DMS53 (cell line): ENCODE measurements around the gene CIART.
"Not testable (repeated sequence)": the region's sequence is repeated elsewhere in the genome, so short reads cannot be mapped to it uniquely, and the experiment has no call there.

Source experiments
- DNase-seq: peaks from one replicate; lab custom pipeline; 2025; lab: John Stamatoyannopoulos, UW

The CIART gene

DNA sequence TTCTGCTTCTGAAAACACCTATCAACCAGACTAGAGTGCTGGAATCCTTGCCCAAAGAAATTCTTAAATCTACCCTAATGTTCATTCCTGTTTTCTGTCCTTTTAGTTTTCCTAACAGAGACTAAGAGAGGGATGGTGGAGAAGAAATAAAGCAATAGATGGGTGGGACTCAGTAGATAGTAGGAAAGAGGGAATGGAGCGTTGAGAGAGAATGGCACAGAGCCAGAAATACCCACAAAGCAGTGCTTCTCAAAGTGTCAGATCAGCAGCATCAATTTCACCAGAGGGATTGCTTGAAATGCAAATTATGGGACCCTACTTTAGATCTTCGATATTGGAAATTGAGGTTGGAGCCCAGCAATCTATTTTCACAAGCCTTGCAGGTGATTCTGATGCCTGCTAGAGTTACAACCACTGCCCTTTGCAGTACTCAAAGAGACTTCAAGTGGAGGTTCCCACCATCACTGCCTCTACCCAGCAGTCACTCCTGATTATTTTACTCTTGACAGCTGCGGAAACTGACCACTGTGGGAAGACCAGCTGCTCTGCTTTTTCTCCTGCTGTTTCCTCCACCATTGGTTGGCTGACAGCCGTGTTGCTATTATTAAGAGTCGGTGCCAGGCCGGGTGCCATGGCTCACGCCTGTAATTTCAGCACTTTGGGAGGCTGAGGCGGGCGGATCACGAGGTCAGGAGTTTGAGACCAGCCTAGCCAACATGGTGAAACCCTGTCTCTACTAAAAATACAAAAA, 27.6 kb downstream of the CIART start:
- DNase-seq, result peak; percentile 63

DNA sequence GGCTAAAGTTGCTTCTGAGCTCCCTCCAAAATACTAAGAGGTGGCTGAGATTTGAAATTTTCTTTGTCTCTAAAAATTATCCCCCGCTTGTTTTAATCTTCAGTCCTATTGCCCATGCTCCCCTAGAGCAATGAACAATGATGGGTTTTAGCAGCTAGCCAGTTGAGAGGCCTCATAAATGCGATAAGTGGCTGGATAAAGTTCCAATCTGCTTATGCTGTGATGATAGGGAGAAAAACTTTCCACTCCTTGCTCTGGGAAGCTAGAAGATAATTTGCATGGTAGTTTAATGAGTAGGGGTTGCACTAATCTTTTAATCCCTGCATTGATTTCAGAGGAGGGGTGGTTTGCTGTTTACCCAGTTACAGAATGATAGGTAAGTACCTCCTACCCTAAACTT, 29.4 kb downstream of the CIART start:
- no peak for DNase-seq

DNA sequence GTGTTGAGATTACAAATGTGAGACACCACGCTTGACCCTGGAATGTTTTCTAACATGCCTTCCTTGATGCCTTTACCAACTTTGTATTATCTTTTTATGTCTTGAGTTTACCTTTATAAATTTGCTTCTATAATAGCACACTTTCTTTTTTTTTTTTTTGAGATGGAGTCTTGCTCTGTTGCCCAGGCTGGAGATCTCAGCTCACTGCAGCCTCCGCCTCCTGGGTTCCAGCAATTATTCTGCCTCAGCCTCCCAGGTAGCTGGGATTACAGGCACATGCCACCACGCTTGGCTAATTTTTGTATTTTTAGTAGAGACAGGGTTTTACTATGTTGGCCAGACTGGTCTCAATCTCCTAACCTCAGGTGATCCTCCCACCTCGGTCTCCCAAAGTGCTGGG, 32.3 kb downstream of the CIART start:
- DNase-seq, result not testable (repeated sequence)

DNA sequence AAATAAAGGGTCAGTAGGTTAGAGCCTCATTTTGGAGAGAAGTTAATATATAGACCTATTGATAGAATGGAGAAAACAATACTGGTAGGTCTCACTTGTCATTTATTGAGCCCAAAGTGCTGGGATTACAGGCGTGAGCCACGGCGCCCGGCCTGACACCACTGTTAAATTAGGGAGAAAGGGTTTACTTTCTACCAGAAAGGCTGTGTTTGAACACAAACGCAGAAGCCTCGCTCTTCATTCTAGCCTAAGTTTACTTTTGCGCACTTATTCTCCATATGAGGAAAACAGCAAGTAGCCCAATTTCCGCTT, 38.3 kb downstream of the CIART start:
- peak; percentile 48 for DNase-seq

DNA sequence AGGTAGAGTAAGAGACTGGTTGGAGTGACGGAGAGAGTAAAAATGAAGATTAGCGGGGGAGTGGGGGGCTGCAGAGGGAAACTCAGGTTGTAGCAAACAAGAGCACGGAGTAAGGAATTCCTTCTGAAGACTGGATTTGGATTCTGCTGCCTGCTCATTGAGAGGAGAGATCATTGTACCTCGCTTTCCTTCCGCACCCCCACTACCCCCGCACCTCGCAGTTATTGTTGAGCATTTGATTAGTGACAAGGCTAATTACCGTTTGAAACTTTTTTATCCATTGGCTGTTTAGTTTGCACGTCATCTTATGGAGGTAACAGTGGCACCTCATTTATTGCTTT, 39.4 kb downstream of the CIART start:
- no peak for DNase-seq

DNA sequence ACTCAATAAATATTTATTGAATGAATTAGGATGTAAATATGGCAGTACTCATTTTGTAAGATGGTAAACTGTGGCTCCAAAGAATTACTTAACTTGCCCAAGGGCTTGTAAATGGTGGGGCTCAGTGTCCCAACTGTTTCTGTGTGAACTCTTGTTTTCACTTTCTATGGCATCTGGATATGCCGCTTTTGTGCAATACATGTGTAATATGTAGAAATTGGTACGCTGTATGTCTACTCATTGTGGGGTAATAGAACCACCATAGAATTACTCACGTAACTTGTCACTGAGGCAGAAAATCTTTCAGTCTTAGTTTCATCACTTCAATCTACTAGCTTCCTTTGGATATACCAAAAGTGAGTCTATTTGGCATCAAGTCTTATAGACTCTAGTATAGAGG, 40.0 kb downstream of the CIART start:
- no peak for DNase-seq

DNA sequence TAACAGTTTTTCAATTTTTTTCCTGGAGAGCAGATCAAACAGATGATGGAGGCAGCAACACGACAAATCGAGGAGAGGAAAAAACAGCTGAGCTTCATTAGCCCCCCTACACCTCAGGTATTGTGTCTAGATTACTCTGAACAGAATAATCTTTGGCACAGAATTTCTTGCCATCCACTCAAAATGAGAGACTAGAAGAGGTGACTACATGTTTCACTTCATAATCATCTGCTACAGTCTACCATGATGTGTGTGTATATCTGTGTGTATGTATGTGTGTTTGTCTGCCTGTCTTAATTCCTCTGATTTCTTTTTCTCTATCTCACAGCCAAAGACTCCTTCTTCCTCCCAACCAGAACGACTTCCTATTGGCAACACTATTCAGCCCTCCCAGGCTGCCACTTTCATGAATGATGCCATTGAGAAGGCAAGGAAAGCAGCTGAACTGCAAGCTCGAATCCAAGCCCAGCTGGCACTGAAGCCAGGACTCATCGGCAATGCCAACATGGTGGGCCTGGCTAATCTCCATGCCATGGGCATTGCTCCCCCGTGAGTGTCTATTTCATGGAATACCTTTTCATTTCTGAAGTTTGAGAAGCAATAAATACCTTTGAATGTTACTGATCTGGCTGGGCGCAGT, 50.4 kb downstream of the CIART start:
- DNase-seq, result no peak
